SIG-M5 treated with dmso at 0.1 percent for 504 hours (cell line): ENCODE data around the gene METTL23.
A peak's percentile ranks its signal among the peaks of the same experiment; 100 is the strongest.

ENCODE experiments used
- DNase-seq: peaks from one replicate; lab custom pipeline; 2025; ENCODE audit not compliant: unreplicated experiment; lab: John Stamatoyannopoulos, UW

The METTL23 gene

GRCh38 chr17:76726776-76727718 lies at the start of gene METTL23:
Gene METTL23, plus strand, starts transcription at chr17:76726839. Its CDS starts 2,872 bp downstream, at chr17:76729711.
- DNase-seq = peak; percentile 49

GRCh38 chr17:76677406-76677805 lies 49.2 kb upstream of the METTL23 start:
- DNase-seq = no peak

GRCh38 chr17:76678330-76678729 lies 48.3 kb upstream of the METTL23 start:
- DNase-seq = no peak

GRCh38 chr17:76679239-76679638 lies 47.4 kb upstream of the METTL23 start:
- no peak for DNase-seq

GRCh38 chr17:76681222-76682137 lies 45.2 kb upstream of the METTL23 start:
- peak; percentile 68 for DNase-seq

- no peak for DNase-seq
These were observed 44.3 kb upstream of the METTL23 start for GRCh38 chr17:76682296-76682695.

GRCh38 chr17:76683011-76683755 lies 43.5 kb upstream of the METTL23 start:
- DNase-seq = no peak

GRCh38 chr17:76683921-76684745 lies 42.5 kb upstream of the METTL23 start:
- no peak for DNase-seq

GRCh38 chr17:76684756-76685155 lies 41.9 kb upstream of the METTL23 start:
- DNase-seq = no peak

- DNase-seq = no peak
These were observed 41.3 kb upstream of the METTL23 start for GRCh38 chr17:76685366-76685765.

GRCh38 chr17:76685846-76686245 lies 40.8 kb upstream of the METTL23 start:
- no peak for DNase-seq

- DNase-seq = no peak
These were observed 39.9 kb upstream of the METTL23 start for GRCh38 chr17:76686538-76687297.

GRCh38 chr17:76687298-76688164 lies 39.1 kb upstream of the METTL23 start:
- DNase-seq = no peak

GRCh38 chr17:76688165-76688622 lies 38.4 kb upstream of the METTL23 start:
- DNase-seq = no peak

GRCh38 chr17:76689859-76690258 lies 36.8 kb upstream of the METTL23 start:
- DNase-seq = no peak

- no peak for DNase-seq
These were observed 35.9 kb upstream of the METTL23 start for GRCh38 chr17:76690596-76691280.

GRCh38 chr17:76691379-76692191 lies 35.1 kb upstream of the METTL23 start:
- no peak for DNase-seq
